GM13976 (cell line): ENCODE results near the gene JAKMIP1.

Source experiments
- DNase-seq: peaks from one replicate; pipeline ENCODE4 v3.0.0; 2012; ENCODE audit warnings: low spot score
- in situ Hi-C: fragments of 300-500 bp; cut with MboI; formaldehyde crosslinking; loops from one replicate; pipeline ENCODE4 v1.12.0; 2022; ENCODE audit warnings: low sequenced_read_pairs, mixed read lengths, inconsistent platforms; ENCODE audit not compliant: unreplicated experiment
- TF ChIP-seq, protein P1 (sequence below): IDR thresholded peaks from 2 replicates; pipeline ENCODE4 v1.5.1; 2012; ENCODE audit warnings: borderline replicate concordance, mild to moderate bottlenecking; ENCODE audit not compliant: insufficient read depth; ENCODE audit errors: extremely low read depth, missing control alignments, control extremely low read depth

JAKMIP1 gene

DNA sequence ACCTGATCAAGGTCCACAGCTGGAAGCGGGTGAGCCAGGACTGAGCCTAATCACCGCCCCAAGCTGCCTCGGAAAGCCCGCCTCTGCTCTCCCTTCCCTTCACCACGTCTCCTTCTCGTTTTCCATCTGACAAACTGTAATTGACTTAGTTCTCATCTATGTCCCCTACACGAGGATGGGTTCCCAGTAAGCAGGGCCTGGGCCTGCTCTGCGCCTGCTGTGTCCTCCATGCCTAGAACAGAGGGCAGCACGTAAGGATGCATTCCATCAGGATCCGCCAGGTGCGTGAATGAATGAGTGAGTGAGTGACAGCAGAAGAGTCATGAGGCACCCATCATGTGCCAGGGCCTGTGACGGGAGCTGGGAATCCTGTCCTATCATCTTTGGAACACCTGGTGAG is 86.7 kb downstream of the JAKMIP1 start:
- in situ Hi-C loops, result no loop called here
- DNase-seq, result no peak
- TF ChIP-seq, protein P1, sequence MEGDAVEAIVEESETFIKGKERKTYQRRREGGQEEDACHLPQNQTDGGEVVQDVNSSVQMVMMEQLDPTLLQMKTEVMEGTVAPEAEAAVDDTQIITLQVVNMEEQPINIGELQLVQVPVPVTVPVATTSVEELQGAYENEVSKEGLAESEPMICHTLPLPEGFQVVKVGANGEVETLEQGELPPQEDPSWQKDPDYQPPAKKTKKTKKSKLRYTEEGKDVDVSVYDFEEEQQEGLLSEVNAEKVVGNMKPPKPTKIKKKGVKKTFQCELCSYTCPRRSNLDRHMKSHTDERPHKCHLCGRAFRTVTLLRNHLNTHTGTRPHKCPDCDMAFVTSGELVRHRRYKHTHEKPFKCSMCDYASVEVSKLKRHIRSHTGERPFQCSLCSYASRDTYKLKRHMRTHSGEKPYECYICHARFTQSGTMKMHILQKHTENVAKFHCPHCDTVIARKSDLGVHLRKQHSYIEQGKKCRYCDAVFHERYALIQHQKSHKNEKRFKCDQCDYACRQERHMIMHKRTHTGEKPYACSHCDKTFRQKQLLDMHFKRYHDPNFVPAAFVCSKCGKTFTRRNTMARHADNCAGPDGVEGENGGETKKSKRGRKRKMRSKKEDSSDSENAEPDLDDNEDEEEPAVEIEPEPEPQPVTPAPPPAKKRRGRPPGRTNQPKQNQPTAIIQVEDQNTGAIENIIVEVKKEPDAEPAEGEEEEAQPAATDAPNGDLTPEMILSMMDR, result no peak

GRCh38 chr4:6112606-6113290 is 87.6 kb downstream of the JAKMIP1 start:
- no peak for DNase-seq
- TF ChIP-seq, protein P1, result no peak
- in situ Hi-C loops, result no loop called here

- DNase-seq, result no peak
- in situ Hi-C loops, result no loop called here
- TF ChIP-seq, protein P1, result no peak
Measured at GRCh38 chr4:6111354-6111960, 88.9 kb downstream of the JAKMIP1 start.

- in situ Hi-C loops, result no loop called here
- DNase-seq, result no peak
- TF ChIP-seq, protein P1, result no peak
Measured at GRCh38 chr4:6110681-6111353, 89.5 kb downstream of the JAKMIP1 start.

DNA sequence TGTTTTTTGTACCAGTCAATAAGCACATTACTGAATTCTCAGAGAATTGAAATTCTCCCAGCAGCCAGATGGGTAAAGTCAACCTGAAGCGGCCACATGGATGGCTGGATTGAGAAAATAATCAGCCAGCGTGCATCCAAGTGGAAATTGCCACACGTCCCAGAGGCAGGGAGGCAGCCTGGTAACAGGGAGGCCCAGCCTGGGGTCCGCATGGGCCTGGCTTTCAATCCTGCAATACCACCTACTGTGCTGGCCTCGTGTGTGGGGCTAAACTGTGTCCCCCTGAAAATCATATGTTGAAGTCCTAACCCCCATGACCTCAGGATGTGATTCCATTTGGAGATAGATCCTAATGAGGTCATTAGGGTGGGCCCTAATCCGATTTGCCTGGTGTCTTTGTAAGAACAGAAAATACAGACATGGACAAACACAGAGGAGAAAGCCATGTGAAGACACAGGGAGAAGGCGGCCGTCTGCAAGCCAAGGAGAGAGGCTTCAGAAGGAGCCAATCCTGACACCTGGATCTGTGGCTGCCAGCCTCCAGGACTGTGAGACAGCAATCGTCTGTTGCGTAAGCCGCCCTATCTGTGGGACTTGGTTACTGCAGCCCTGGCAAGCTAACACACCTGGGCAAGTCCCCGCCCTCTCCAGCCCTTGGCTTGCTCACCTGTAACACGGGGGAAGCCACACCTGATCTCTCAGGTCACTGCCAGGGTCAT is 90.3 kb downstream of the JAKMIP1 start:
- in situ Hi-C loops, result no loop called here
- TF ChIP-seq, protein P1, result no peak
- DNase-seq, result no peak

- in situ Hi-C loops, result no loop called here
- no peak for DNase-seq
- TF ChIP-seq, protein P1, result no peak
Measured at GRCh38 chr4:6107886-6108285, 92.5 kb downstream of the JAKMIP1 start.
